NT2/D1 (cell line): ENCODE measurements around the gene RASAL2.

Source experiments
- YY1 ChIP-seq: IDR thresholded peaks from 2 replicates; pipeline ENCODE4 v1.6.1; 2011; ENCODE audit not compliant: insufficient read length, insufficient read depth
- ZNF274 ChIP-seq: IDR thresholded peaks from 2 replicates; pipeline ENCODE4 v1.6.1; 2011; ENCODE audit warnings: mild to moderate bottlenecking, low read depth, low read length

DNA sequence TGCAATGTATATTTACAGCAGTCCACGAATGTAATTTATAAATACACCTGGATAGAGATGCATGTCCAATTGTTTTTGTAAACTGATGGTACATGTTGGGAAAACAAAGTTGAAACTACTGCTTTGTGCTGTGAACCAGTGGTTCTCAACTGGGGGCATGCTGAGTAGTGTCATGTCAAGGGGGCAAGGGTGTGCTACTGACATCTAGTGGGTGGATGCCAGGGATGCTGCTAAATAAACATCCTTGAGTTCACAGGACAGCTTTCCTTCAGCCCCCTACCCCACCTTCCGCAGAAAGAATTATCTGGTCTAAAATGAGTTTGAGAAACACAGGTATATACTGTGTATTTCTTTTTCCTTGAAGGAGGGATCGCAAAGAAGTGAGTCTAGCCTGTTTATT lies 95.9 kb downstream of the RASAL2 start:
- TF ChIP-seq ZNF274 = no peak
- TF ChIP-seq YY1 = no peak
